Stimulated activated CD4-positive, alpha-beta T cell treated with anti-CD3 and anti-CD28 coated beads, Interleukin-2, amount 100 ng/mL, for 48 hours (primary cell): ENCODE measurements around the gene PORCN.
"Not testable (repeated sequence)": the region's sequence is repeated elsewhere in the genome, so short reads cannot be mapped to it uniquely, and the experiment has no call there.

Experiments used
- DNase-seq, 2 donors: peaks; one replicate each; pipeline ENCODE4 v3.0.0-alpha.2; 2020

Gene PORCN

DNA sequence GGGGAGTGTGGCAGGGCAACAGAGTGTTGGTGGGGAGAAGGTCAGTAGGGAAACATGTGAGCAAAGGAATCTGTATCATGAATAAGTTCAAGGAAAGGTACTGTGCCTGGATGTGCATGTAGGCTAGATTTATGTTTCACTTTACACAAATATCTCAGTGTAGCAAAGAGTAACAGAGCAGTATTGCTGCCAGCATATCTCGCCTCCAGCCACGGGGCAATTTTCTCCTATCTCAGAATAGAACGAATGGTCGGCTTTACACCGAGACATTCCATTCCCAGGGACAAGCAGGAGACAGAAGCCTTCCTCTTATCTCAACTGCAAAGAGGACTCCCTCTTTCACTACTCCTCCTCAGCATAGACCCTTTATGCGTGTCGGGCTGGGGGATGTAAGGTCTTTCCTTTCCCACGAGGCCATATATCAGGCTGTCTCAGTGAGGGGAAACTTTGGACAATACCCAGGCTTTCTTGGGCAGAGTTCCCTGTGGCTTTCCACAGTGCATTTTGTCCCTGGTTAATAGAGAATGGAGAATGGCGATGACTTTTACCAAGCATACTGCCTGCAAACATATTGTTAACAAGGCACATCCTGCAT lies 47.0 kb downstream of the PORCN start:
- not testable (repeated sequence) for DNase-seq

DNA sequence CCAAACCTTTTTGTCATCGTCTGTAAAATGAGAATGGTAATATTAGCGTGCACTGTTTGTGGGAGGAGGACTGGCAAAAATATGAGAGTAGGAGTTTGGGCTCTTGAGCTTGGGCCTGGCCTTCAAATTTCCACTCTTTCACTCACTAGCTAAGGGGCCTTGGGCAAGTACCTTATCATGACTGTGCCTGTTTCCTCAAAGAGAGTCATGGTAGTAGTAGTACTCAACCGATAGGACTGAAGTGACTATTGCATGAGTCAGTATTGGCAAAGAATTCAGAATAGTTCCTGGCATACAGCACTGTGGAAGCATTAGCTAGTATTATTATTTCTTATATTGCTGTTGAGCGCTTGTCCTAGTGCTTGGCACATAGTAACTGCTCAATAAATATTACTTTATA lies 49.5 kb downstream of the PORCN start:
- no peak for DNase-seq

DNA sequence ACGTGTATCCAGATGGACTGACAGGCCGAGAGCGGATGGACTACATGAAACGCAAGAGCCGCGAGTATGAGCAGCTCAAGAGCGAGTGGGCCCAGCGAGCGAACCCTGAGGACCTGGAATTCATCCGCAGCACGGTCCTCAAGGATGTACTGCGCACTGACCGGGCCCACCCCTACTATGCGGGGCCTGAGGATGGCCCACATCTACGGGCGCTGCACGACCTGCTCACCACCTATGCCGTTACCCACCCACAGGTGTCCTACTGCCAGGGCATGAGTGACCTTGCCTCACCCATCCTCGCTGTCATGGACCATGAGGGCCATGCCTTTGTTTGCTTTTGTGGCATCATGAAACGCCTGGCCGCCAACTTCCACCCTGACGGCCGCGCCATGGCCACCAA lies 50.8 kb downstream of the PORCN start:
- DNase-seq = no peak

DNA sequence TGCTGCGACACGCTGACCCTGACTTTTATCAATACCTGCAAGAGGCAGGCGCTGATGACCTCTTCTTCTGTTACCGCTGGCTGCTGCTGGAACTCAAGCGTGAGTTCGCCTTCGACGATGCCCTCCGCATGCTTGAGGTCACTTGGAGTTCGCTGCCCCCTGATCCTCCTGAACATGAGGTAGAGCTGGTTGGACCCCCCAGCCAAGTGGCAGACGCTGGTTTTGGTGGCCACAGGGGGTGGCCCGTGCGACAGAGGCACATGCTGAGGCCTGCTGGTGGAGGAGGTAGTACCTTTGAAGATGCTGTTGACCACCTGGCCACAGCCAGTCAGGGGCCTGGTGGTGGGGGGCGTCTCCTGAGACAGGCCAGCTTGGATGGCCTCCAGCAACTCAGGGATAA lies 51.3 kb downstream of the PORCN start:
- no peak for DNase-seq

DNA sequence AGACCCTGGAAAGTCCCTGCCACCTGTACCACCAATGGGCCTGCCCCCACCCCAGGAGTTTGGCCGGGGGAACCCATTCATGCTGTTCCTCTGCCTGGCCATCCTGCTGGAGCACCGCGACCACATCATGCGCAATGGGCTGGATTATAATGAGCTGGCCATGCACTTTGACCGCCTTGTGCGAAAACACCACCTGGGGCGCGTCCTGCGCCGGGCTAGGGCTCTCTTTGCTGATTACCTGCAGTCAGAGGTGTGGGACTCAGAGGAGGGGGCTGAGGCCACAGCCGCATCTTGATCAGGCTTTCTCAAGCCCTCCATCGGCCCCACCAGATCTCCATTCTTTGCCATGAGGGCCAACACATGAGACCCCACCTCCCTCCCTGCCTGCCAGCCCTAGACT lies 51.9 kb downstream of the PORCN start:
- no peak for DNase-seq

DNA sequence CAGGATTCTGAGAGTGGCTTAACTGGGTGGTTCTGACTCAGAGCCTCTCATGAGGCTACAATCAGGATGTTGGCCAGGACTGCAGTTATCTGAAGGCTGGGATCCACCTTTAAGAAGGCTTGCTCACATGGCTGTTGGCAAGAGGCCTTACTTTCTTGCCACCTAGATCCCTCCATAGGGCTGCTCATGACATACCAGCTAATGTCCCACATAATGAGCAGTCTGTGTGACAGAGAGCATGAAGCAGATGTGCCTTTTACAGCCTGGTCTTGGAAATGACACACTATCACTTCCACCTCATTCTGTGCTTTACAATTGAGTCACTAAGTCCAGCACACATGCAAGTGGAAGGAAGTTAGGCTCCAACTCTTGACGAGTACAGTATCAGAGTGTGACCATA lies 61.2 kb downstream of the PORCN start:
- no peak for DNase-seq
